ENCODE measurements around the gene SLC40A1. TPM values are rescaled to one million over a fixed set of nuclear protein-coding genes. Genes with fewer than 3 reads are reported as not detected.
"Not testable (repeated sequence)": the region's sequence is repeated elsewhere in the genome, so short reads cannot be mapped to it uniquely, and the experiment has no call there.

SLC40A1 gene
- total RNA-seq, 1 donor from 2014 or later = 48.6 TPM

GRCh38 chr2:189601652-189602051, 21.1 kb upstream of the SLC40A1 start:
- DNase-seq (ENCODE audit: low spot score); intact Hi-C loops (cut with DNase I); ATAC-seq: not testable (repeated sequence)

DNA sequence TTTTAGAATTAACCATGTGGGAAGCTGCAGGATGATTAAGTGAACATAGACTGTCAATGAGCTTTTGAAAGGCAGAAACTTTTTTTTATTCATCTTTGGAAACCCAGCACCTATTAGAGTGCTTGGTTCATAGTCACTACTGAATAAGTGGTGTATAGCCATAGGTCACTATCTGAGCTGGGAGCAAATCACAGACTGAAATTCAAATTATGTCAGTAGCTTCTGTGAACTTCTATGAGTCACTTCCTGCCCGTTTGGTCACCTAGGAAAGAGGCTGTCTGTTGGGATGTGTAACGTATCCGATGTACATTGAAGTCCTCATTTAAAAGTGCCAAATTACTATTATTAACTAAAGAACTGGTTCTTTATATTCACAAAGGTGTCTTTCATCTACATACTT, 20.5 kb upstream of the SLC40A1 start:
- intact Hi-C loops (cut with DNase I) = no loop called here
- ATAC-seq (no peak), DNase-seq (ENCODE audit: low spot score) (no peak)

DNA sequence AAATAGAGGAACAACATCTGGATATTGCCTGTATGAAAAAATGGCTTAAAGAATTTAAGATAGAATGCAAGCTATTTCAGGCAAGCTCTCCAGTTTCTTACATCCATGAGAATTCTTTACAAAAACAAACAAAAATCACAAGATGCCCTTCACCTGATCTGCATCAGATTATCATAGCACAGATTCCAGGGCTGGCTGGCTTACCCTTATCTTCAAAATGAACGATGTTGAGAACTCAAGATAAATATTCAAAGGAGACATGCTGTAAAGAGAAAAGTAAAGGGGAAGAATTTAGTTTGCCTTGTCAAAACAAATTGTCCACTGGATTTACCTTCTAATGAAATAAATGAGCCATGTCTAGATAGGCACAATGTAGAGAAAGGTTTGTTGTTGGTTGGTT, 18.7 kb upstream of the SLC40A1 start:
- intact Hi-C loops (cut with DNase I) = no loop called here
- DNase-seq (ENCODE audit: low spot score) (no peak), ATAC-seq (no peak)

GRCh38 chr2:189595417-189595816, 14.8 kb upstream of the SLC40A1 start:
- intact Hi-C loops (cut with DNase I) = no loop called here
- ATAC-seq (no peak), DNase-seq (ENCODE audit: low spot score) (no peak)

GRCh38 chr2:189594305-189594704, 13.7 kb upstream of the SLC40A1 start:
- intact Hi-C loops (cut with DNase I) = no loop called here
- no peak for DNase-seq (ENCODE audit: low spot score)
- no peak for ATAC-seq

GRCh38 chr2:189593115-189593514, 12.5 kb upstream of the SLC40A1 start:
- ATAC-seq = no peak
- DNase-seq (ENCODE audit: low spot score) = no peak
- intact Hi-C loops (cut with DNase I) = no loop called here

- intact Hi-C loops (cut with DNase I) = no loop called here
- no peak for DNase-seq (ENCODE audit: low spot score)
- no peak for ATAC-seq
Observed at GRCh38 chr2:189592353-189592984, 11.9 kb upstream of the SLC40A1 start.

GRCh38 chr2:189587780-189588179, 7.2 kb upstream of the SLC40A1 start:
- intact Hi-C loops (cut with DNase I) = no loop called here
- ATAC-seq (no peak), DNase-seq (ENCODE audit: low spot score) (no peak)

- intact Hi-C loops (cut with DNase I) = no loop called here
- DNase-seq (ENCODE audit: low spot score) = no peak
- no peak for ATAC-seq
Observed at GRCh38 chr2:189585226-189585756, 4.7 kb upstream of the SLC40A1 start.

- no peak for ATAC-seq
- no peak for DNase-seq (ENCODE audit: low spot score)
- intact Hi-C loops (cut with DNase I) = no loop called here
Observed at GRCh38 chr2:189584686-189585085, 4.1 kb upstream of the SLC40A1 start.

GRCh38 chr2:189583227-189584198, 2.9 kb upstream of the SLC40A1 start:
- intact Hi-C loops (cut with DNase I) = no loop called here
- ATAC-seq (no peak), DNase-seq (ENCODE audit: low spot score) (no peak)

DNA sequence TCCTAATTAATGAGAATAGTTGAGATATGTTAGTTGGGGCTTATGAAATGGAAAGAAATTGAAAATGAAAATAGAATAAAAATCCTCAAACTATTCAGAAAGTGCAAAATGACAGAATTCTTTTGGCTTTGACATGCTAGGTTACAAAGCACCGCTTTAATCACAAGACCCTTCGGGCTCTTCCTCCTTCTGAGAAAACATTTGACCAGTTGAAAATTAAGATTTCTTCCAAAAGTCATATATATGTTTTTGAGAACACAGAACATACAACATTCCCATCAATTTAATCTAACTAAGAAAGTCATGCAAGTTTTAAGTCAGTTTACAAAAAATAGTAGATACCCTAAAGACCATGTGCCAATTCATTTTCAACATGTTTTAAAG, 2.2 kb upstream of the SLC40A1 start:
- intact Hi-C loops (cut with DNase I) = no loop called here
- no peak for ATAC-seq
- DNase-seq (ENCODE audit: low spot score) = no peak

- no peak for DNase-seq (ENCODE audit: low spot score)
- no peak for ATAC-seq
- intact Hi-C loops (cut with DNase I) = no loop called here
Observed at GRCh38 chr2:189582140-189582808, 1.7 kb upstream of the SLC40A1 start.

DNA sequence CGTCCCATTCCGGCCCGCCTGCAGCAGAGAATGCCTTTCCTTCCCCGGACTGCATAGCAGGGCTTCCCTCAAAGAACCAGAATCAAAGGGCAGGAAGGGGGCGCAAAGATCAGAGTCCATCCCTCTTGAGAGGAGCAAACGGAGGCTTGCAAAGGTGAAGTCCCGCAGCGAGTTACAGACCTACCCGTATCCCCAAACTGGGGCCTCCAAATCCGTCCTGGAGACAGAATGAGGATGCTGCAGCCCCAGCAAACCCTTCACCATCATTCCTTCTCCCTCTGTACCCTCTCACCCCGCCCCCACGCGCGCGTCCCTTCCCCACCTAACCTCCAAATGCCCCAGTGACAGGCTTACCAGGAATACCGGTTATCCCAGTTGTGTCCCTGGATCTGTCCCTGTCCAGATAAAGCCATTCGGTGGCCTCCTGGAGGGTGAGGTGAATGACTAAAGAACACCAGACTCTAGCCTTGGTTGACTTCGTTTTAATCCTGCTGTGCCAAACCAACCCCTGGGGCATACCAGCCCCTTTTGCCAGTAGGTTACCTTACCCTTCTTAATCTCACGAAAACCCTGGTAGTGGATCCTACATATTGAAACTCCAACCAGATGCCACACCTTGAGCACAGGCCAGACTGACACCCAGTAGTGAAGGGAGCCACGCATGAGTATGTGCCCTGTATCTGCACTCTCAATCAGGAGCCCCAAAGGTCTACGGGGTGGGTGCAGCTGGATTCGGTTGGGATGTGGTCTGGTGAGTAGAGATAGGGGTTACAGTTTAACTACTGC, 961 bp upstream of the SLC40A1 start:
- intact Hi-C loops (cut with DNase I) = no loop called here
- DNase-seq (ENCODE audit: low spot score) = peak; percentile 65
- peak; percentile 18 for ATAC-seq

- ATAC-seq = peak; percentile 35
- intact Hi-C loops (cut with DNase I) = no loop called here
- peak; percentile 67 for DNase-seq (ENCODE audit: low spot score)
Observed at GRCh38 chr2:189580241-189580651, 340 bp downstream of the SLC40A1 start.

DNA sequence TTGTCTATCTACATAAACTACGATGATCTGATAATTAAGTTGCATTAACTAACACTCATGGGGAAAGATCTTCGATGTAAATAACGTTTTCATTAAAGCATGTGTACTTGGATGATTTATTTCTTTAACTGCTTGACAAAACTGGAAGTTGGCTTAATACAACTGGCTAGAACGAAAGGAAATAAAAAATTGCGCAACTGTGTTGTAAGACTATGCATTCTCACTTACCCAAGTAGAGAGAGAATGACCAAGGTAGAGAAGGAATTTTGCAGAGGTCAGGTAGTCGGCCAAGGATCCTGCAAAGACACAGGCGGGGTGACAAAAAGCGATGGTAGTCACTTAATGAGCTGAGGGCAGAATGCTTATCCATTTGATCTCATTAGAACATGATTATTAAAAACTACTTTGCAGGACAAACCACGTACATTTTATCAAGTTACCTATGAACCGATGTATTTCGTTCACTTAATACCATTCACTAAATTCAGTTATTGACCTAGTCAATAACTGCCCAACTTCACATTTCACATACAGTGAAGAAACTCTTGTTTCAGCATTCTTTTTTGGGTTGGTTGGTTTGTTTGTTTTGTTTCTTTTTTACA, 900 bp downstream of the SLC40A1 start:
- intact Hi-C loops (cut with DNase I) = no loop called here

DNA sequence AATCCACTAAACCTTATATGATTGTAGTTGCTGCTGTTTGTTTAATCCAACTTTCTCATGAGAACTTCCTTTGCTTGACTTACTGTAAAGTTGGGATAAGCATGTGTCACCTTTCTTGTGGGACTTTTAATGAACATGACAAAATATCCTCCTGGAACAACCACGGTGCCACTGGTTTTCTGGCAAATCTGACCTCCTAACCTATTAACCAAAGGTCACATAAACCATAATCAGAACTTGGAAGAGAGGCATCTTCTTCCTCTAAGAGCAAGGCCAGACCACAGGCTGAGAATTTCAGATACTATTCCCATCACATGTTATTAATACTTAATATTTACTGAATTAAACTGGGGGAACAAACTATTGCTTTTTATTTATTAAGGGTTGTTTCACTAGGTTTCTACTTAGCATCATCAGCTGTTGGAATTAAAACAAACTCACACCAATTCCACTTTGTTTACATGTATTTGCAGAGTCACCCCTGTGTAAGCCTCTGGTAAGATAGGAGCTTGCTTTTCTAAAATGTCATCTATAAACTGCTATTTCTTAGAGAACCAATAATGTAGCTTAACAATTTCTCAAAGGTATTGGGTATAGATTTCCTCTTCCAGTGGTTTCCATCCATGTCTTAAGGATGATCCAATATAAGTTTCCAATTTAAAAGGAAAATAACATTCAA, 2.2 kb downstream of the SLC40A1 start:
- intact Hi-C loops (cut with DNase I) = no loop called here
- DNase-seq (ENCODE audit: low spot score) (no peak), ATAC-seq (no peak)

More for the DNA sequence above, 900 bp downstream of the SLC40A1 start:
- ATAC-seq (peak; percentile 66), DNase-seq (ENCODE audit: low spot score) (no peak)

- intact Hi-C loops (cut with DNase I) = no loop called here
- DNase-seq (ENCODE audit: low spot score) (no peak), ATAC-seq (no peak)
Observed at GRCh38 chr2:189577121-189577520, 3.5 kb downstream of the SLC40A1 start.

All from sciatic nerve (tissue), 2 donors.